ENCODE measurements around the gene CACNA1A.
"Not testable (repeated sequence)": the region's sequence is repeated elsewhere in the genome, so short reads cannot be mapped to it uniquely, and the experiment has no call there.

Gene CACNA1A

GRCh38 chr19:13210941-13211340, 295.3 kb downstream of the CACNA1A start:
- Histone ChIP-seq H3K9me3 (ENCODE audit: control insufficient read depth, low read length) (no peaks in the 10 kb centered on the region), H3K27ac (ENCODE audit: insufficient read depth, low read length, poor library complexity, severe bottlenecking) (no peak overlapping the region), H3K36me3 (ENCODE audit: control insufficient read depth, insufficient read depth, low read length) (no peaks in the 10 kb centered on the region), H3K4me1 (ENCODE audit: control insufficient read depth, insufficient read depth, low read length, poor library complexity, severe bottlenecking) (peaks cover 3% of the 10 kb centered on the region), H3K4me3 (ENCODE audit: insufficient read depth, low read depth, low read length, poor library complexity, severe bottlenecking) (no peak overlapping the region), H3K27me3 (replicated peaks; ENCODE audit: control insufficient read depth, insufficient read depth, low read length, poor library complexity, severe bottlenecking) (no peaks in the 10 kb centered on the region)
- DNase-seq = no peak

GRCh38 chr19:13210339-13210775, 295.9 kb downstream of the CACNA1A start:
- Histone ChIP-seq H3K9me3 (ENCODE audit: control insufficient read depth, low read length) (no peaks in the 10 kb centered on the region), H3K36me3 (ENCODE audit: control insufficient read depth, insufficient read depth, low read length) (no peaks in the 10 kb centered on the region), H3K4me1 (ENCODE audit: control insufficient read depth, insufficient read depth, low read length, poor library complexity, severe bottlenecking) (peaks cover 3% of the 10 kb centered on the region), H3K4me3 (ENCODE audit: insufficient read depth, low read depth, low read length, poor library complexity, severe bottlenecking) (no peak overlapping the region), H3K27me3 (replicated peaks; ENCODE audit: control insufficient read depth, insufficient read depth, low read length, poor library complexity, severe bottlenecking) (no peaks in the 10 kb centered on the region), H3K27ac (ENCODE audit: insufficient read depth, low read length, poor library complexity, severe bottlenecking) (no peak overlapping the region)
- DNase-seq = no peak

GRCh38 chr19:13209484-13210338, 296.6 kb downstream of the CACNA1A start:
- DNase-seq = no peak
- H3K27ac ChIP-seq (ENCODE audit: insufficient read depth, low read length, poor library complexity, severe bottlenecking) = no peak overlapping the region

GRCh38 chr19:13208672-13209483, 297.4 kb downstream of the CACNA1A start:
- no peak overlapping the region for H3K27ac ChIP-seq (ENCODE audit: insufficient read depth, low read length, poor library complexity, severe bottlenecking)
- no peaks in the 10 kb centered on the region for H3K27me3 ChIP-seq (replicated peaks; ENCODE audit: control insufficient read depth, insufficient read depth, low read length, poor library complexity, severe bottlenecking)
- H3K4me1 ChIP-seq (ENCODE audit: control insufficient read depth, insufficient read depth, low read length, poor library complexity, severe bottlenecking) = peaks cover 3% of the 10 kb centered on the region
- H3K4me3 ChIP-seq (ENCODE audit: insufficient read depth, low read depth, low read length, poor library complexity, severe bottlenecking) = peak overlapping the region; percentile 60
- no peaks in the 10 kb centered on the region for H3K9me3 ChIP-seq (ENCODE audit: control insufficient read depth, low read length)
- H3K36me3 ChIP-seq (ENCODE audit: control insufficient read depth, insufficient read depth, low read length) = no peaks in the 10 kb centered on the region
- DNase-seq = no peak

More at GRCh38 chr19:13209484-13210338, 296.6 kb downstream of the CACNA1A start:
- H3K9me3 ChIP-seq (ENCODE audit: control insufficient read depth, low read length) = no peaks in the 10 kb centered on the region
- H3K36me3 ChIP-seq (ENCODE audit: control insufficient read depth, insufficient read depth, low read length) = no peaks in the 10 kb centered on the region
- H3K27me3 ChIP-seq (replicated peaks; ENCODE audit: control insufficient read depth, insufficient read depth, low read length, poor library complexity, severe bottlenecking) = no peaks in the 10 kb centered on the region
- peaks cover 3% of the 10 kb centered on the region for H3K4me1 ChIP-seq (ENCODE audit: control insufficient read depth, insufficient read depth, low read length, poor library complexity, severe bottlenecking)
- no peak overlapping the region for H3K4me3 ChIP-seq (ENCODE audit: insufficient read depth, low read depth, low read length, poor library complexity, severe bottlenecking)

DNA sequence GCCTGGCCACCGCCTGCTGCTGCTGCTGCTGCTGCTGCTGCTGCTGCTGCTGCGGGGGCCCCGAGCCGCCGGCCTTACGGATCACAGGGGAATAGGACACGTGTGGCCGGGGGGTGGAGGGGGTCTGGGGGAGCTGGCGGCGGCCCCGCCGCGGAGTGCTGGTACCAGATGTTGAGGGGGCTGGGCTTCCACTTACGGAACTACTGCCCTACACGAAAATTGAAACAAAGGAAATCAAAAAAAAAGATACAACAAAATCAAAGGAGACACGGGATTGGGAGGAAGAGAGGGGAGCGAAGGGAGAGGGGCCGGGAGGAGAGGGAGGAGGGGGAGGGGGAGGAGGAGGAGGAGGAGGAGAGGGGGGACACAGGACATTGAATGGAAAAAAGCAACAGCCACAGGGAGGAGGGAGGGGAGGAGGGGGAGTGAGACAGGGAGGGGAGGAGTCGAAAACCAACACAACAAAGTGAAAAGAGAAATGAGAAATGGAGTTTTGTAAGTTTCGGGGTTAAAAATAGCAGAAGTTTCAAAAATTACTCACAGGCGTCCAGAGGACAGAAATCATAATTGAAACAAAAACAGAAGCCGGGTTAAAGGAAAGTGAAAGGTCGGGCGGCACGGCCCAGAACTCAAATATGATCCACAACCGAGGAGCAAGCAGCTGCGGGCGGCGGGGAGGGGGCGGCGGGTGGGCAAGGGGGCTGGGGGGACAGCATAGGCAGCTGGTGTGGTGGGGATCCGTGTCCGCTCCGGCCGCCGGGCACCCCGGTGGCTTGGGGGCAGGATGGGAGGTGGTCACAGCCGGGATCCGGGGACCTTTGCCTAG, 298.2 kb downstream of the CACNA1A start:
- Histone ChIP-seq H3K27me3 (replicated peaks; ENCODE audit: control insufficient read depth, insufficient read depth, low read length, poor library complexity, severe bottlenecking) (no peaks in the 10 kb centered on the region), H3K4me1 (ENCODE audit: control insufficient read depth, insufficient read depth, low read length, poor library complexity, severe bottlenecking) (peaks cover 3% of the 10 kb centered on the region), H3K9me3 (ENCODE audit: control insufficient read depth, low read length) (no peaks in the 10 kb centered on the region), H3K36me3 (ENCODE audit: control insufficient read depth, insufficient read depth, low read length) (no peaks in the 10 kb centered on the region), H3K4me3 (ENCODE audit: insufficient read depth, low read depth, low read length, poor library complexity, severe bottlenecking) (peak overlapping the region; percentile 60), H3K27ac (ENCODE audit: insufficient read depth, low read length, poor library complexity, severe bottlenecking) (peak overlapping the region; percentile 32)
- DNase-seq = peak in 1 of 3 donors; percentile 32

DNA sequence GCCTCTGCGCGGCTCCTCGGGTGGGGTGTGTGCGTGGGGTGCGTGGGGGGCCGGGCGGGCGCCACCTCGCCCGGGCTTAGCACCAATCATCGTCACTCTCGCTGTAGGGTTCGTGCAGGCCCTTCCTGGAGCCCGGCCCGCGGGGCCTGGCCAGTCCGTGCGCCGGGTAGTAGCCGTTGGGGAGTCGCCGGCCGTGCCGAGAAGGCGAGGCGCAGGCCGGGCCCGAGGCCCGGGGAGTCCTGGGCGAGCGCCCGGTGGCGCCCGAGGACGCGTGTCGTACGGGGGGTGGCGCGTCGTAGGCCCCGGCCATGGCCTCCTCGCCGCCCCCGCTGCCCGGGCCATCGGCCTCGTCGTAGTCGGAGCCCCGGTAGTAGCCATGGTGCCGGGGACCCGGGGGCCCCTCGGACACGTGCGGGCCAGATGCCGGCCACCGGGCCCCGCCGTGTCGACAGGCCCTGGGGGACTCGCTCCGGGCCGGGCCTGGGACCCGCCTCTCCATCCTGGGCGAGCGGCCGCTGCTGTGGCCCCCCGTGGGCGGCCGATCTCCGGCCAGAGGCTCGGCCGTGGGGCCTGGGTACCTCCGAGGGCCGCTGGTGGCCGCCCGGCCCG, 298.9 kb downstream of the CACNA1A start:
- DNase-seq = no peak
- H3K27me3 ChIP-seq (replicated peaks; ENCODE audit: control insufficient read depth, insufficient read depth, low read length, poor library complexity, severe bottlenecking) = no peaks in the 10 kb centered on the region
- no peaks in the 10 kb centered on the region for H3K36me3 ChIP-seq (ENCODE audit: control insufficient read depth, insufficient read depth, low read length)
- peak overlapping the region; percentile 32 for H3K27ac ChIP-seq (ENCODE audit: insufficient read depth, low read length, poor library complexity, severe bottlenecking)
- H3K4me3 ChIP-seq (ENCODE audit: insufficient read depth, low read depth, low read length, poor library complexity, severe bottlenecking) = peak overlapping the region; percentile 60
- no peaks in the 10 kb centered on the region for H3K9me3 ChIP-seq (ENCODE audit: control insufficient read depth, low read length)
- H3K4me1 ChIP-seq (ENCODE audit: control insufficient read depth, insufficient read depth, low read length, poor library complexity, severe bottlenecking) = peaks cover 3% of the 10 kb centered on the region

DNA sequence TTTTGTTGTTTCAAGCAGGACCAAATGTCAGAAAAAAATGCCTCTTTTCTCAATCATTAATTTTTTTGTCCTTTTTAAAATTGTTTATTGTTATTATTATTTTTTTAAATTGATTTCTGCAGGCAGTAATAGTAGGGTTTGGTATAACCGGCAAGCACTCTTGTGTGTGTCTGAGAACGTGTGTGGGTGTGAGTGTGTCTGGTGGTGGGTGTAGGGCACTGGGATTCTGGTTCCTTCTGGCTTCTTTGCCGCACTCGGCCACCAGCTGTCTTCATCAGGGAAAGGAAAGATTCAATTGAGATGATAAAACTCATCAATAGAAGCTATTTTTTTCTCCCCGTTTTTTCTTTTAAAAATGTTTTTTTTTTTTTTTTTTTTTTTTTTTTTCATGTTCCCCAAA, 299.7 kb downstream of the CACNA1A start:
- no peak for DNase-seq
- H3K9me3 ChIP-seq (ENCODE audit: control insufficient read depth, low read length) = no peaks in the 10 kb centered on the region
- H3K4me3 ChIP-seq (ENCODE audit: insufficient read depth, low read depth, low read length, poor library complexity, severe bottlenecking) = no peak overlapping the region
- no peak overlapping the region for H3K27ac ChIP-seq (ENCODE audit: insufficient read depth, low read length, poor library complexity, severe bottlenecking)
- H3K4me1 ChIP-seq (ENCODE audit: control insufficient read depth, insufficient read depth, low read length, poor library complexity, severe bottlenecking) = peaks cover 3% of the 10 kb centered on the region
- H3K36me3 ChIP-seq (ENCODE audit: control insufficient read depth, insufficient read depth, low read length) = no peaks in the 10 kb centered on the region
- no peaks in the 10 kb centered on the region for H3K27me3 ChIP-seq (replicated peaks; ENCODE audit: control insufficient read depth, insufficient read depth, low read length, poor library complexity, severe bottlenecking)

DNA sequence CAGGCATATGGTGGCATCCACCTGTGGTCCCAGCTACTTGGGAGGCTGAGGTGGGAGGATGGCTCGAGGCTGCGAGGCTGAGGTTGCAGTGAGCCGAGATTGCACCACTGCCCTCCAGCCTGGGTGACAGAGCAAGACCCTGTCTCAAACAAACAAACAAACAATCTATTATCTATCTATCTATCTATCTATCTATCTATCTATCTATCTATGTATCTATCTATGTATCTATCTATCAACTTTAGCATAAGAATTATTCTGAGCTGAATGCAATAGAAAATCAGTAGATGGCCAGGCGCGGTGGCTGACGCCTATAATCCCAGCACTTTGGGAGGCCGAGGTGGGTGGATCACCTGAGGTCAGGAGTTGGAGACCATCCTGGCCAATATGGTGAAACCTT, 304.2 kb downstream of the CACNA1A start:
- H3K9me3 ChIP-seq (ENCODE audit: control insufficient read depth, low read length); H3K4me3 ChIP-seq (ENCODE audit: insufficient read depth, low read depth, low read length, poor library complexity, severe bottlenecking); H3K4me1 ChIP-seq (ENCODE audit: control insufficient read depth, insufficient read depth, low read length, poor library complexity, severe bottlenecking); H3K27me3 ChIP-seq (replicated peaks; ENCODE audit: control insufficient read depth, insufficient read depth, low read length, poor library complexity, severe bottlenecking); H3K36me3 ChIP-seq (ENCODE audit: control insufficient read depth, insufficient read depth, low read length); DNase-seq; H3K27ac ChIP-seq (ENCODE audit: insufficient read depth, low read length, poor library complexity, severe bottlenecking): not testable (repeated sequence)

DNA sequence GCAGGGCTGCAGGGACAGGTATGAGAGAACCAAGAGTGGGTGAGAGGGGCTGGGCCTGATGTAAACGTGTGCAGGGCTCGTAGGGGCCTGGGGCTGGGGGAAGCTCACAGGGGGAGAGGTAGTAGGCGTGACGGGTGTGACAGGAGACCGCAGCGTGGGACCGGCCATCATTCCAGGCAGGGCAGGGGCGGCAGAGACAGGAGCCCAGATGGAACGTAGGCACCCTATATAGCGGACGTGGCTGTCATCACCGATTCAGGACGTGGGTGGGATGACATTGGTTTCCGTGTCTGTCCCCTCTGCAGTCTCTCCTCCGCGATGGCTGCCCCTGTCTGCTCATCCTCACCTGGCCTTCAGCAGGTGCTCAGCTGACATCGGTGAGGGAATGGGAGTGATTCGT, 307.6 kb downstream of the CACNA1A start:
- peaks cover 10% of the 10 kb centered on the region for H3K4me1 ChIP-seq (ENCODE audit: control insufficient read depth, insufficient read depth, low read length, poor library complexity, severe bottlenecking)
- H3K27me3 ChIP-seq (replicated peaks; ENCODE audit: control insufficient read depth, insufficient read depth, low read length, poor library complexity, severe bottlenecking) = no peaks in the 10 kb centered on the region
- no peak overlapping the region for H3K4me3 ChIP-seq (ENCODE audit: insufficient read depth, low read depth, low read length, poor library complexity, severe bottlenecking)
- no peaks in the 10 kb centered on the region for H3K36me3 ChIP-seq (ENCODE audit: control insufficient read depth, insufficient read depth, low read length)
- no peak for DNase-seq
- H3K9me3 ChIP-seq (ENCODE audit: control insufficient read depth, low read length) = no peaks in the 10 kb centered on the region
- no peak overlapping the region for H3K27ac ChIP-seq (ENCODE audit: insufficient read depth, low read length, poor library complexity, severe bottlenecking)

Data from effector memory CD4-positive, alpha-beta T cell (primary cell).